ENCODE measurements around the gene RAPH1.

DNA sequence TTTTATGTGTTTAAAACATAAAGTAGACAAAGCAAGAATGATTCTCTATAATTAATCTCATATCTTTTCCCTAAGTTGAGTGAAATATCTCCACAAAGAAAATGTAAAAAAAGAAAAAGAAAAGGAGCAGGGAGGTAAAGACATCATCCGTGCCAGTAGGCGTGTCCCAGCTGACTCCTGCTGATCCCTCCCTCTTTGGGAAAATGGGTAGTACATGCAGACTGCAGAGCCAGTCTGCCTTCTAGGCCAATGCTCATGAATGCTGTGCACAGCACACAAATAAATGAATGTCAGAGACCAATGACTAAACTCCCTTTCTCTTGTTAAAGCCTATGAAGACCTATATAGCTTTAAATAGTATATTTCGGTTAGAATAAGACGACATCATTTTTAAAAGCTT lies 64.7 kb downstream of the RAPH1 start:
- TF ChIP-seq EZH2 (IDR thresholded peaks at IDR 0.05; ENCODE audit: borderline replicate concordance, low read depth, low read length, poor library complexity, severe bottlenecking) (no peak), CTCF (conservative IDR thresholded peaks at IDR 0.05; ENCODE audit: low read depth, low read length) (no peak)
